Gastroesophageal sphincter (tissue), 4 donors: ENCODE data around the gene TMEM145. TPM values are rescaled to one million over a fixed set of nuclear protein-coding genes. Genes with fewer than 3 reads are reported as not detected.

Source experiments
- ATAC-seq: fragments of 150-250 bp; one replicate; pipeline ENCODE4 v1.9.1; 2016; ENCODE audit warnings: mild to moderate bottlenecking, moderate library complexity
- H3K27ac ChIP-seq, 4 donors: fragments of 200-600 bp; sonication (generic) in 3 of 4; 1 replicate in 3 of 4; 2 replicates in 1 of 4; pipeline ENCODE4 v1.5.1; 2016 to 2019
- H3K27me3 ChIP-seq: fragments of 200-600 bp; sonication (generic); one replicate; pipeline ENCODE4 v1.5.1; 2019
- H3K36me3 ChIP-seq, 2 donors: fragments of 200-600 bp; sonication (generic); one replicate each; pipeline ENCODE4 v1.5.1; 2019; ENCODE audit warnings: control low read depth in 1 of 2
- H3K4me1 ChIP-seq, 3 donors: fragments of 200-600 bp; sonication (generic); 1 replicate in 2 of 3; 2 replicates in 1 of 3; pipeline ENCODE4 v1.5.1; 2016 to 2019; ENCODE audit warnings: control low read depth in 2 of 3
- H3K4me3 ChIP-seq, 2 donors: fragments of 200-600 bp; sonication (generic); one replicate each; pipeline ENCODE4 v1.5.1; 2019; ENCODE audit warnings: mild to moderate bottlenecking in 1 of 2, moderate library complexity in 1 of 2
- H3K9me3 ChIP-seq, 3 donors: fragments of 200-600 bp; sonication (generic); one replicate each; pipeline ENCODE4 v1.5.1; 2017 to 2019; ENCODE audit warnings: control low read depth in 2 of 3
- EP300 ChIP-seq: sonication (generic); formaldehyde crosslinking; IDR thresholded peaks from one replicate; pipeline ENCODE4 v1.6.1; 2017; ENCODE audit warnings: antibody characterized with exemption, mild to moderate bottlenecking
- POLR2A ChIP-seq, 2 donors: fragments of 450-650 bp; IDR thresholded peaks; one replicate each; pipeline ENCODE4 v1.6.1; 2017; ENCODE audit warnings: antibody characterized with exemption in 2 of 2, mild to moderate bottlenecking in 2 of 2, moderate library complexity in 1 of 2
- POLR2AphosphoS5 ChIP-seq: sonication (generic); formaldehyde crosslinking; IDR thresholded peaks from one replicate; pipeline ENCODE4 v1.6.1; 2017; ENCODE audit warnings: antibody characterized with exemption
- WGBS, 2 donors: methylation state at CpG; one replicate each; pipeline ENCODE4 v1.1.5; 2018; ENCODE audit warnings: low coverage in 1 of 2; 5-methylcytosine and 5-hydroxymethylcytosine counted together
- total RNA-seq, 4 donors: library from RNA; depleted of rRNA; stranded (reverse); fragments of >200 nt; gene quantifications; one replicate each; pipeline ENCODE4 v1.1.0, GENCODE V29; 2016
- TF ChIP-seq, protein P1 (sequence below), 4 experiments: fragments of 200-600 bp in 2 of 4; fragments of 450-650 bp in 2 of 4; sonication (generic) in 1 of 4; IDR thresholded peaks; one replicate each; pipeline ENCODE4 v1.5.1; 2017 to 2019; ENCODE audit warnings: antibody characterized with exemption in 4 of 4, mild to moderate bottlenecking in 2 of 4, moderate library complexity in 2 of 4

Gene TMEM145
- total RNA-seq, 4 donors from 2014 or later, result 0.27 TPM; not detected in 3

DNA sequence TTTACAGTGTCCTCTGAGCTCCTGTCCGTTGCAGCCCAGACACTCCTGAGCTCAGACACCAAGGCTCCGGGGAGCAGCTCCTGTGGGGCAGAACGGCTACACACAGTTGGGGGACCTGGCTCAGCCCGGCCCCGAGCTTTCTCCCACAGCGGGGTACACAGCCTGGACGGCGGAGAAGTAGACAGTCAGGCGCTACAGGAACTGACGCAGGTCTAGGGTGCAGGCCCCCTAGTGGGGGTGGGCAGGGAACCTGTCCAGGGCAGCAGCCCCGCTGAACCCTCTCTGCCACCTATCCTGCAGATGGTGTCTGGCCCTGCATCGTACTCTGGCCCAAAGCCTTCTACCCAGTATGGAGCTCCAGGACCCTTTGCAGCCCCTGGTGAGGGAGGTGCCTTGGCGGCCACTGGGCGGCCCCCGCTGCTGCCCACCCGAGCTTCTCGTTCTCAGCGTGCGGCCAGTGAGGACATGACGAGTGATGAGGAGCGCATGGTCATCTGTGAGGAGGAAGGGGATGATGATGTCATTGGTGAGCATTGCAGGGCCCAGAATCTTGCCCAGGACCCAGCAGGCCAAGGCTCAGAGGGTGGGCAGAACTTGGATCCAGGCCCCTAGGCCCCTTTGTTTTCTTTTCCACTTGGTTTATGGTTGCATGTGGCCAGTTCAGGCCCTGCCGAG is 24.1 kb upstream of the TMEM145 start:
- no CpG with 5 or more reads among the region's 22 CpGs for WGBS, 2 donors
- H3K27me3 ChIP-seq, result no peaks in the 10 kb centered on the region
- TF ChIP-seq POLR2A (IDR thresholded peaks at IDR 0.05) (no peak), POLR2AphosphoS5 (no peak), EP300 (no peak)
- TF ChIP-seq, protein P1, sequence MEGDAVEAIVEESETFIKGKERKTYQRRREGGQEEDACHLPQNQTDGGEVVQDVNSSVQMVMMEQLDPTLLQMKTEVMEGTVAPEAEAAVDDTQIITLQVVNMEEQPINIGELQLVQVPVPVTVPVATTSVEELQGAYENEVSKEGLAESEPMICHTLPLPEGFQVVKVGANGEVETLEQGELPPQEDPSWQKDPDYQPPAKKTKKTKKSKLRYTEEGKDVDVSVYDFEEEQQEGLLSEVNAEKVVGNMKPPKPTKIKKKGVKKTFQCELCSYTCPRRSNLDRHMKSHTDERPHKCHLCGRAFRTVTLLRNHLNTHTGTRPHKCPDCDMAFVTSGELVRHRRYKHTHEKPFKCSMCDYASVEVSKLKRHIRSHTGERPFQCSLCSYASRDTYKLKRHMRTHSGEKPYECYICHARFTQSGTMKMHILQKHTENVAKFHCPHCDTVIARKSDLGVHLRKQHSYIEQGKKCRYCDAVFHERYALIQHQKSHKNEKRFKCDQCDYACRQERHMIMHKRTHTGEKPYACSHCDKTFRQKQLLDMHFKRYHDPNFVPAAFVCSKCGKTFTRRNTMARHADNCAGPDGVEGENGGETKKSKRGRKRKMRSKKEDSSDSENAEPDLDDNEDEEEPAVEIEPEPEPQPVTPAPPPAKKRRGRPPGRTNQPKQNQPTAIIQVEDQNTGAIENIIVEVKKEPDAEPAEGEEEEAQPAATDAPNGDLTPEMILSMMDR (IDR thresholded peaks at IDR 0.05), result no peak
- peak overlapping the region in 1 of 4 donors; percentile 9 for H3K27ac ChIP-seq
- peaks cover 0 to 74% of the 10 kb centered on the region in 2 donors for H3K36me3 ChIP-seq
- H3K9me3 ChIP-seq, result no peaks in the 10 kb centered on the region
- H3K4me3 ChIP-seq, result no peak overlapping the region
- no peak for ATAC-seq
- peaks cover 0 to 40% (median 20%) of the 10 kb centered on the region in 3 donors for H3K4me1 ChIP-seq

DNA sequence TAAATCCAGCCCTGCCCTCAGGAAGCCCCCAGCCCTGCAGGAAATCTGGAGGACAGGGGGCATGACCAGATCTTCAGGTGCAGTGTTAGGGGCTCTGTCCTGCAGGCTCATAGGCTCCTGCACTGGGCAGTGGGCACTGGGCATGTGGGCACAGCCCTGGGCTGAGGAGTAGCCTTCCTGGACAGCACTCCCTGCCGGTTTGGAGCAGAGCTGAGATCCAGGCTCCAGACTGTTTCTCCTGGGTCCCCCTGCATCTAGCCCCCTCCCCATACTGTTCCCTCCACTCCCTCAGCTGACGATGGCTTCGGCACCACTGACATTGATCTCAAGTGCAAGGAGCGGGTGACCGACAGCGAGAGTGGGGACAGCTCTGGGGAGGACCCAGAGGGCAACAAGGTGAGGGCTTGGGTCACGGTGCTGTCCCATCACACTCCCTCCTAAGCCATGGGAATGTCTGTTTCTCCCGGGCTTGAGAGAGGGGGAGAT is 23.5 kb upstream of the TMEM145 start:
- 60 to 100% methylated on average over 1 of the region's 8 CpGs for WGBS, 2 donors
- H3K27me3 ChIP-seq, result no peaks in the 10 kb centered on the region
- peaks cover 0 to 39% (median 20%) of the 10 kb centered on the region in 3 donors for H3K4me1 ChIP-seq
- peaks cover 0 to 80% of the 10 kb centered on the region in 2 donors for H3K36me3 ChIP-seq
- TF ChIP-seq, protein P1 (IDR thresholded peaks at IDR 0.05), result no peak
- TF ChIP-seq POLR2A (IDR thresholded peaks at IDR 0.05) (no peak), EP300 (no peak), POLR2AphosphoS5 (no peak)
- no peak overlapping the region for H3K27ac ChIP-seq
- H3K9me3 ChIP-seq, result no peaks in the 10 kb centered on the region
- ATAC-seq, result no peak
- H3K4me3 ChIP-seq, result no peak overlapping the region

DNA sequence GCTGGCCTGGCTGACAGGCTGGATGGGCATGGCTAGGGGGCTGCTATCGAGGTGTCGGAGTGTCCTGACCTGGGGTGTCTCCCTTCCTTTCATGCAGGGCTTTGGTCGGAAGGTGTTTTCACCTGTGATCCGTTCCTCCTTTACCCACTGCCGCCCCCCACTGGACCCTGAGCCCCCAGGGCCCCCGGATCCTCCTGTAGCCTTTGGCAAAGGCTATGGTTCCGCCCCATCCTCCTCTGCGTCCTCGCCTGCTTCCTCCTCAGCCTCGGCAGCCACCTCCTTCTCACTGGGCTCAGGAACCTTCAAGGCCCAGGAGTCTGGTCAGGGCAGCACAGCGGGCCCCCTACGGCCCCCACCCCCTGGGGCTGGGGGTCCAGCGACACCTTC is 23.0 kb upstream of the TMEM145 start:
- peaks cover 0 to 34% (median 18%) of the 10 kb centered on the region in 3 donors for H3K4me1 ChIP-seq
- WGBS, 2 donors, result 100% methylated on average over 2 of the region's 13 CpGs; no CpG with 5 or more reads in 1 of the 2 donors
- no peak overlapping the region for H3K4me3 ChIP-seq
- no peak for TF ChIP-seq EP300
- TF ChIP-seq POLR2AphosphoS5, result no peak
- TF ChIP-seq, protein P1 (IDR thresholded peaks at IDR 0.05), result no peak
- no peaks in the 10 kb centered on the region for H3K9me3 ChIP-seq
- H3K27ac ChIP-seq, result no peak overlapping the region
- no peaks in the 10 kb centered on the region for H3K27me3 ChIP-seq
- peaks cover 0 to 85% of the 10 kb centered on the region in 2 donors for H3K36me3 ChIP-seq
- ATAC-seq, result no peak

DNA sequence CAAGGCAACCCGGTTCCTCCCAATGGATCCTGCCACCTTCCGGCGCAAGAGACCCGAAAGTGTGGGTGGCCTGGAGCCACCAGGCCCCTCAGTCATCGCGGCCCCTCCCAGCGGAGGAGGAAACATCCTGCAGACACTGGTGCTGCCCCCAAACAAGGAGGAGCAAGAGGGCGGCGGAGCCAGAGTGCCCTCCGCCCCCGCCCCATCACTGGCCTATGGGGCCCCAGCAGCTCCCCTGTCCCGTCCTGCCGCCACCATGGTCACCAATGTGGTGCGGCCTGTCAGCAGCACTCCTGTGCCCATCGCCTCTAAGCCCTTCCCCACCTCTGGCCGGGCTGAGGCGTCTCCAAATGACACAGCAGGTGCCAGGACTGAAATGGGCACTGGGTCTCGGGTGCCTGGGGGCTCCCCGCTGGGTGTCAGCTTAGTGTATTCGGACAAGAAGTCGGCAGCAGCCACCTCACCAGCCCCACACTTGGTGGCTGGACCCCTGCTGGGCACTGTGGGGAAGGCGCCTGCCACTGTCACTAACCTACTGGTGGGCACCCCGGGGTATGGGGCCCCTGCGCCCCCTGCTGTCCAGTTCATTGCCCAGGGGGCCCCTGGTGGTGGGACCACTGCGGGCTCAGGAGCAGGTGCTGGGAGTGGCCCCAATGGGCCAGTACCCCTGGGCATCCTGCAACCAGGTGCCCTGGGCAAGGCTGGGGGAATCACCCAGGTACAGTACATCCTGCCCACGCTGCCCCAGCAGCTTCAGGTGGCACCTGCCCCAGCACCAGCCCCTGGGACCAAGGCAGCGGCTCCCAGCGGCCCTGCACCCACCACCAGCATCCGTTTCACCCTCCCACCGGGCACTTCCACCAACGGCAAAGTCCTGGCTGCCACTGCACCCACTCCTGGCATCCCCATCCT is 22.3 kb upstream of the TMEM145 start:
- H3K36me3 ChIP-seq, result peaks cover 0 to 89% of the 10 kb centered on the region in 2 donors
- no peak for TF ChIP-seq POLR2AphosphoS5
- TF ChIP-seq, protein P1 (IDR thresholded peaks at IDR 0.05), result peak in 3 of 4 experiments; percentile 28 to 52 (median 47)
- H3K4me1 ChIP-seq, result peaks cover 0 to 31% (median 12%) of the 10 kb centered on the region in 3 donors
- H3K27me3 ChIP-seq, result no peaks in the 10 kb centered on the region
- no peak overlapping the region for H3K4me3 ChIP-seq
- H3K27ac ChIP-seq, result peak overlapping the region in 1 of 4 donors; percentile 38
- 89% methylated on average over 3 of the region's 31 CpGs; no CpG with 5 or more reads in 1 of the 2 donors for WGBS, 2 donors
- no peak for ATAC-seq
- H3K9me3 ChIP-seq, result no peaks in the 10 kb centered on the region
